Measurements from ENCODE around the gene PEAK1.

Gene PEAK1

GRCh38 chr15:77426871-77427270 is 7.0 kb upstream of the PEAK1 start:
- in situ Hi-C loops (cut with HindIII; ENCODE audit: low sequenced_read_pairs): no loop called here

- in situ Hi-C loops (cut with HindIII; ENCODE audit: low sequenced_read_pairs): no loop called here
These were observed 6.5 kb upstream of the PEAK1 start for GRCh38 chr15:77426377-77426776.

- in situ Hi-C loops (cut with HindIII; ENCODE audit: low sequenced_read_pairs): no loop called here
These were observed 5.2 kb upstream of the PEAK1 start for GRCh38 chr15:77425104-77425503.

- in situ Hi-C loops (cut with HindIII; ENCODE audit: low sequenced_read_pairs): loop anchor here (5.0 kb wide), 3 partner anchors 66 to 116 kb away; no protein-coding TSS in a partner anchor
These were observed 1.4 kb upstream of the PEAK1 start for GRCh38 chr15:77421370-77421700.

- in situ Hi-C loops (cut with HindIII; ENCODE audit: low sequenced_read_pairs): loop anchor here (5.0 kb wide), 3 partner anchors 67 to 117 kb away; no protein-coding TSS in a partner anchor
These were observed 886 bp upstream of the PEAK1 start, which contains the start of gene HMG20A for GRCh38 chr15:77420610-77421369. Gene HMG20A (plus strand): TSS chr15:77420888. CDS start chr15:77458408, 37,520 bp downstream.

- in situ Hi-C loops (cut with HindIII; ENCODE audit: low sequenced_read_pairs): no loop called here
These were observed 703 bp downstream of the PEAK1 start for GRCh38 chr15:77418966-77419835.

- in situ Hi-C loops (cut with HindIII; ENCODE audit: low sequenced_read_pairs): no loop called here
These were observed 1.4 kb downstream of the PEAK1 start for GRCh38 chr15:77418391-77418965.

- in situ Hi-C loops (cut with HindIII; ENCODE audit: low sequenced_read_pairs): no loop called here
These were observed 2.3 kb downstream of the PEAK1 start for GRCh38 chr15:77417602-77418001.

- in situ Hi-C loops (cut with HindIII; ENCODE audit: low sequenced_read_pairs): no loop called here
These were observed 3.0 kb downstream of the PEAK1 start for GRCh38 chr15:77416954-77417353.

GRCh38 chr15:77416148-77416455 is 3.8 kb downstream of the PEAK1 start:
- in situ Hi-C loops (cut with HindIII; ENCODE audit: low sequenced_read_pairs): no loop called here

GRCh38 chr15:77415450-77416147 is 4.3 kb downstream of the PEAK1 start:
- in situ Hi-C loops (cut with HindIII; ENCODE audit: low sequenced_read_pairs): no loop called here

GRCh38 chr15:77414789-77415442 is 5.0 kb downstream of the PEAK1 start:
- in situ Hi-C loops (cut with HindIII; ENCODE audit: low sequenced_read_pairs): loop anchor here (5.0 kb wide), 1 partner anchor 48 kb away; no protein-coding TSS in a partner anchor

GRCh38 chr15:77413699-77414349 is 6.1 kb downstream of the PEAK1 start:
- in situ Hi-C loops (cut with HindIII; ENCODE audit: low sequenced_read_pairs): loop anchor here (5.0 kb wide), 1 partner anchor 47 kb away; no protein-coding TSS in a partner anchor

GRCh38 chr15:77412972-77413698 is 6.8 kb downstream of the PEAK1 start:
- in situ Hi-C loops (cut with HindIII; ENCODE audit: low sequenced_read_pairs): loop anchor here (5.0 kb wide), 1 partner anchor 46 kb away; no protein-coding TSS in a partner anchor

- in situ Hi-C loops (cut with HindIII; ENCODE audit: low sequenced_read_pairs): loop anchor here (5.0 kb wide), 1 partner anchor 44 kb away; no protein-coding TSS in a partner anchor
These were observed 8.3 kb downstream of the PEAK1 start for GRCh38 chr15:77411619-77411976.

GRCh38 chr15:77410701-77411618 is 8.9 kb downstream of the PEAK1 start:
- in situ Hi-C loops (cut with HindIII; ENCODE audit: low sequenced_read_pairs): loop anchor here (5.0 kb wide), 1 partner anchor 44 kb away; no protein-coding TSS in a partner anchor

GRCh38 chr15:77410157-77410500 is 9.8 kb downstream of the PEAK1 start:
- in situ Hi-C loops (cut with HindIII; ENCODE audit: low sequenced_read_pairs): loop anchor here (5.0 kb wide), 1 partner anchor 43 kb away; no protein-coding TSS in a partner anchor

Measured in endothelial cell of hepatic sinusoid (primary cell).